Esophagus (tissue), 2 donors: ENCODE data around the gene GAREM1. TPM values are rescaled to one million over a fixed set of nuclear protein-coding genes. Genes with fewer than 3 reads are reported as not detected.
"Not testable (repeated sequence)": the region's sequence is repeated elsewhere in the genome, so short reads cannot be mapped to it uniquely, and the experiment has no call there.

Experiments
- H3K27ac ChIP-seq, 2 donors: one replicate each; pipeline ENCODE4 v1.5.1; 2013; ENCODE audit warnings: low read depth in 2 of 2, mild to moderate bottlenecking in 2 of 2, inconsistent platforms in 1 of 2, low read length in 1 of 2, moderate library complexity in 1 of 2
- H3K27me3 ChIP-seq, 2 donors: one replicate each; pipeline ENCODE4 v1.6.1; 2013; ENCODE audit warnings: low read length in 2 of 2, control low read depth in 1 of 2, mild to moderate bottlenecking in 1 of 2; ENCODE audit not compliant: insufficient read depth in 2 of 2, control insufficient read depth in 1 of 2
- H3K36me3 ChIP-seq, 2 donors: one replicate each; pipeline ENCODE4 v1.6.1; 2013; ENCODE audit warnings: low read length in 1 of 2; ENCODE audit not compliant: control insufficient read depth in 2 of 2, insufficient read depth in 2 of 2
- H3K4me1 ChIP-seq, 2 donors: one replicate each; pipeline ENCODE4 v1.6.1; 2013; ENCODE audit warnings: low read length in 1 of 2; ENCODE audit not compliant: control insufficient read depth in 2 of 2, insufficient read depth in 2 of 2
- H3K4me3 ChIP-seq, 2 donors: one replicate each; pipeline ENCODE4 v1.5.1; 2013; ENCODE audit warnings: low read length in 2 of 2, mild to moderate bottlenecking in 2 of 2, low read depth in 1 of 2, moderate library complexity in 1 of 2
- H3K9me3 ChIP-seq, 2 donors: one replicate each; pipeline ENCODE4 v1.6.1; 2013; ENCODE audit warnings: mild to moderate bottlenecking in 2 of 2, low read depth in 1 of 2, low read length in 1 of 2, moderate library complexity in 1 of 2; ENCODE audit not compliant: control insufficient read depth in 2 of 2, insufficient read depth in 1 of 2
- WGBS, 2 donors: extraction: QIAGEN DNeasy Blood & Tissue Kit; methylation state at CpG; one replicate each; pipeline ENCODE4 v1.1.7; 2013; 5-methylcytosine and 5-hydroxymethylcytosine counted together
- polyA plus RNA-seq, 2 donors: library from polyadenylated mRNA; stranded (reverse); fragments of 200-250 nt; gene quantifications; one replicate each; pipeline ENCODE4 v1.2.3, GENCODE V29; 2013
- donor health status: healthy with polysubstance abuse.
- donor health status: Bipolar disorder and iron deficiency.

GAREM1 gene
- polyA plus RNA-seq, 2 donors = 4.9 to 6.1 TPM

DNA sequence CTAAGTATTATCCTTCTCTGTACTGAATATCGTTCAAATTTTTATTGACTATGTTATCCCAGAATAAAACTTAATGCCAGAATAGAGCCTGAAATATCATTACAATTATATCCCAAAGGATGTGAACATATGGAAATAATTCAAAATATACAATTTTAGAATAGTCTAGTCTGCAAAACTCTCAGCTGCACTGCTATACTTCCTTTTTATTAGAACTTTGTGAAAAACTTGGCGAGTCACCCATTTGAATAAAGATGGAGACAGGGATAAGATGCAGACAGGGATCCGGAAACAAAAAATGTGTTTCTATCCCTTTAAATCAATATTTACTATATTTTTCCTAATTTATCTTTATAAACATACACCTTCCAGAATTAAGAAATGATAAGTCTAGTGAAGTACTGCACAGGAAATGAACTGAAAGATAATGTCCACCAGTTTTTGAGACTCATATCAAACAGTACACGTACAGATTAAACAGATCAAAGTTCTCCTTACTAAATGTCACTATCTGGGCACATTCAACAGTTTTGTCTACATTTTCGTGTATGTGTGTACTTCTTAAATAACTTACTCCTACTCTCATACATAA lies 173.0 kb downstream of the GAREM1 start:
- Histone ChIP-seq H3K27ac (no peak overlapping the region), H3K4me1 (no peaks in the 10 kb centered on the region), H3K9me3 (no peaks in the 10 kb centered on the region), H3K36me3 (no peaks in the 10 kb centered on the region), H3K27me3 (no peaks in the 10 kb centered on the region), H3K4me3 (no peak overlapping the region)
- 61 to 72% methylated on average over 5 of the region's 5 CpGs for WGBS, 2 donors

DNA sequence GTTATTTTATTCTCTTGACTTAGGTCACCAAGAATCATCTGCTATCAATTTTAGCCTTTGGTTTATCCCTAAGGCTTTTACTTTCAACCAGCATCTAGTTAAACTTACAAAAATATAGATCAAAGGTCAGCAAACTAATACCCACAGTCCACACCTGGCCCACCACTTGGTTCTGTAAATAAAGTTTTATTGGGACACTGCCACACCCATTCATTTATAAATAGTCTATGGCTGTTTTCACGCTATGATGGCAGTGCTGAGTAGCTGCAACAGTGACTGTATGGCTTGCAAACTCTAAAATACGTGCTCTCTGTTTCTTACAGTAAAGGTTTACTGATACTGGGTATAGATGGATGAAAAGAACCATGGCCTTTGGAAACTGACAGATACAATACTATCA lies 173.8 kb downstream of the GAREM1 start:
- Histone ChIP-seq H3K27me3 (no peaks in the 10 kb centered on the region), H3K27ac (no peak overlapping the region), H3K4me3 (no peak overlapping the region), H3K4me1 (no peaks in the 10 kb centered on the region), H3K9me3 (no peaks in the 10 kb centered on the region), H3K36me3 (no peaks in the 10 kb centered on the region)
- WGBS, 2 donors = 82 to 92% methylated on average over 2 of the region's 2 CpGs

DNA sequence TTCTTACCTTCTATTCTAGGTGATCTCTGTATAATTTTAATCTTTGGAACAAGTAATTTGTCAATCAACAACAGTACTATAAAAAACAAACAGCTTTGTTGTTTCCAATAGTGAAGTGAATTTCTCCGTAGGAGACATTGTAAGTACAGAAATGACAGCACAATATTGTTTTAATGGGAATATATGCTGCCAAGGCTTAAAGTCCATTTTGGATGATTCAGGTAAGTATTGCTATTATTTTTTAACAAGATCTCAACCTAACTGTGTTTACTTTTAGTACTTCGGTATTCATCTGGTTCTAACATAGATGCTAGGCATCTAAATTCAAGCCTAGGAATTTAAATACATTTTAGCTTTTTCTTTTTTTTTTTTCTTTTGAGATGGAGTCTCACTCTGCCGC lies 175.1 kb downstream of the GAREM1 start:
- no peak overlapping the region for H3K27ac ChIP-seq
- no peak overlapping the region for H3K4me3 ChIP-seq
- H3K27me3 ChIP-seq = no peaks in the 10 kb centered on the region
- no peaks in the 10 kb centered on the region for H3K9me3 ChIP-seq
- no peaks in the 10 kb centered on the region for H3K36me3 ChIP-seq
- WGBS, 2 donors = 91 to 95% methylated on average over 3 of the region's 3 CpGs
- H3K4me1 ChIP-seq = no peaks in the 10 kb centered on the region

DNA sequence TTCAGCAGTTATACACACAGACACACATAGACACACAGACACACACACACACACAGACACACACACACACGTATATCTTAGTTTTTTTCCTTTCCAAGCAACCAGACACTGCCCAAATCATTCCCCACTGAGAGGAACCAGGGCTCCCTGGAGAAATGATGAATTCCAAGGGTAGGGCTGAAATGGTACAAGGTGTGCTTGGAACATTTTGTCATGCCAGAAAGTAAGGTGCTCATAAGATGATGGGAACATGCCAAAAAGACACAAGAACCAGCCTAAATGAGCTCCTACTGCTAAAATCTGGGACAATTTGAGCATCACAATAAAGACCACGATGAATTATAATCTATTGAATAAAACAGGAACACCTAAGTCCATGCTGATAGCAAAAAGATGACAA lies 177.6 kb downstream of the GAREM1 start:
- no peaks in the 10 kb centered on the region for H3K9me3 ChIP-seq
- no peaks in the 10 kb centered on the region for H3K27me3 ChIP-seq
- no peaks in the 10 kb centered on the region for H3K36me3 ChIP-seq
- no peak overlapping the region for H3K27ac ChIP-seq
- 86 to 90% methylated on average over 2 of the region's 2 CpGs for WGBS, 2 donors
- H3K4me1 ChIP-seq = no peaks in the 10 kb centered on the region
- no peak overlapping the region for H3K4me3 ChIP-seq

- 77 to 79% methylated on average over 3 of the region's 3 CpGs for WGBS, 2 donors
- not testable (repeated sequence) for H3K36me3 ChIP-seq, H3K4me3 ChIP-seq, H3K27ac ChIP-seq, H3K9me3 ChIP-seq, H3K4me1 ChIP-seq, H3K27me3 ChIP-seq
Observed at GRCh38 chr18:32291623-32292022, 179.1 kb downstream of the GAREM1 start.

- Histone ChIP-seq H3K9me3 (no peaks in the 10 kb centered on the region), H3K4me3 (no peak overlapping the region), H3K4me1 (no peaks in the 10 kb centered on the region), H3K27me3 (no peaks in the 10 kb centered on the region), H3K27ac (no peak overlapping the region), H3K36me3 (peaks cover 0 to 10% of the 10 kb centered on the region in 2 donors)
- 46 to 61% methylated on average over 2 of the region's 2 CpGs for WGBS, 2 donors
Observed at GRCh38 chr18:32290810-32291209, 179.9 kb downstream of the GAREM1 start.

DNA sequence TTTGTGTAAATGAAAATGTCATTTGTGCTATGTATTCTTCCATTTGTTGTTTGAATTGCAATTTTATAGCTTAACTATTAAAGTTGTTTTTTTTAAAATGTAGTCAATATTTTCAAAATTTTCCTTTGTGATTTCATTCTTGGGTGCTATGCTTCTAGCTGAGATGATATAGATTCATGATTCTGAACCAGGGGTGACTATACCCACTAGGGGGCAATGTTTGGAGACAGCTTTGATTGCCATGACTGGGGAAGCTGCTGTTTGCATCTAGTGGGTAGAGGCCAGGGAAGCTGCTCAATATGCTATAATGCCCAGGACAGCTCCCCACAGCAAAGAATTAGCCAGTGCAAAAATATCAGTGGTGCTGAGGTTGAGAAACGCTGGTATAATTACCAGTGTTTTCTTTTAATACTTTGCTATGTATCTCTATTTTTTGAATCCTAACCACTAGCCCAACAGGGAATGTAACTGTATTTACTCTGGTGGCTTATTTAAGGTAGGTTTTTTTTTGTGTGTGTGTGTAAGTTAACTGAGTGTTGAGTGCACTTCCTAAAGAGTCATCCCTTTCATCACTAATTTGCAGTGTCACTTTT lies 181.1 kb downstream of the GAREM1 start:
- 23 to 24% methylated on average over 1 of the region's 1 CpG for WGBS, 2 donors
- no peaks in the 10 kb centered on the region for H3K4me1 ChIP-seq
- H3K4me3 ChIP-seq = no peak overlapping the region
- H3K27me3 ChIP-seq = no peaks in the 10 kb centered on the region
- no peaks in the 10 kb centered on the region for H3K9me3 ChIP-seq
- peaks cover 0 to 13% of the 10 kb centered on the region in 2 donors for H3K36me3 ChIP-seq
- H3K27ac ChIP-seq = no peak overlapping the region

DNA sequence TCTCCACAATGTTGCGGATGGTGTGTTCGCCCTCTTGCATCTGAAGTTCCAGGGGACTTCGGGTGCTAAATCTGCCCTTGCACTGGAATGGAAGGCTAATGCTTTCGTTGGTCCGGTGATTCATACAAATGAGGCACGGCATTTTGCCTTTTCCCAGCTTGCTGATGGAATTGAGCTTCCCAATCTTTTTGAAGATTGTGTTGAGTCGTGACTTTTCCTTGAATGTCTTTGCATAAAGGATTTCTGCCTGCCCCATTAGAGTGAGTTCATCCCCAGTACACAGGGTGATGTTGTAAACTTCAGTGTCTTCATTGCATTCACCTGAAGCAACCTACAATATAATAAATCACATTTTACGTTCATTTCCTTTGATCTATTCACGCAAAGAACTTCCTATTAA lies 182.8 kb downstream of the GAREM1 start:
- H3K4me3 ChIP-seq = no peak overlapping the region
- H3K27me3 ChIP-seq = no peaks in the 10 kb centered on the region
- WGBS, 2 donors = 91 to 92% methylated on average over 9 of the region's 9 CpGs
- no peaks in the 10 kb centered on the region for H3K4me1 ChIP-seq
- H3K27ac ChIP-seq = no peak overlapping the region
- H3K36me3 ChIP-seq = peaks cover 0 to 13% of the 10 kb centered on the region in 2 donors
- H3K9me3 ChIP-seq = no peaks in the 10 kb centered on the region

GRCh38 chr18:32287249-32287648 lies 183.4 kb downstream of the GAREM1 start:
- WGBS, 2 donors = 89 to 92% methylated on average over 16 of the region's 16 CpGs
- H3K4me1 ChIP-seq = no peaks in the 10 kb centered on the region
- H3K9me3 ChIP-seq = no peaks in the 10 kb centered on the region

GRCh38 chr18:32286749-32287148 lies 183.9 kb downstream of the GAREM1 start:
- Histone ChIP-seq H3K4me1 (no peaks in the 10 kb centered on the region), H3K9me3 (no peaks in the 10 kb centered on the region), H3K27me3 (no peaks in the 10 kb centered on the region), H3K4me3 (no peak overlapping the region), H3K27ac (no peak overlapping the region), H3K36me3 (peaks cover 0 to 13% of the 10 kb centered on the region in 2 donors)
- WGBS, 2 donors = 95 to 97% methylated on average over 5 of the region's 5 CpGs

More at GRCh38 chr18:32287249-32287648, 183.4 kb downstream of the GAREM1 start:
- Histone ChIP-seq H3K36me3 (peaks cover 0 to 13% of the 10 kb centered on the region in 2 donors), H3K4me3 (no peak overlapping the region), H3K27ac (no peak overlapping the region), H3K27me3 (no peaks in the 10 kb centered on the region)
